Stimulated activated CD8-positive, alpha-beta memory T cell treated with anti-CD3 and anti-CD28 coated beads, Interleukin-7, amount 100 ng/mL, for 24 hours (primary cell): ENCODE results near the gene HK2.
"Not testable (repeated sequence)": the region's sequence is repeated elsewhere in the genome, so short reads cannot be mapped to it uniquely, and the experiment has no call there.

ENCODE experiments used
- DNase-seq: peaks from one replicate; pipeline ENCODE4 v3.0.0-alpha.2; 2020; ENCODE audit warnings: low read depth

The HK2 gene

DNA sequence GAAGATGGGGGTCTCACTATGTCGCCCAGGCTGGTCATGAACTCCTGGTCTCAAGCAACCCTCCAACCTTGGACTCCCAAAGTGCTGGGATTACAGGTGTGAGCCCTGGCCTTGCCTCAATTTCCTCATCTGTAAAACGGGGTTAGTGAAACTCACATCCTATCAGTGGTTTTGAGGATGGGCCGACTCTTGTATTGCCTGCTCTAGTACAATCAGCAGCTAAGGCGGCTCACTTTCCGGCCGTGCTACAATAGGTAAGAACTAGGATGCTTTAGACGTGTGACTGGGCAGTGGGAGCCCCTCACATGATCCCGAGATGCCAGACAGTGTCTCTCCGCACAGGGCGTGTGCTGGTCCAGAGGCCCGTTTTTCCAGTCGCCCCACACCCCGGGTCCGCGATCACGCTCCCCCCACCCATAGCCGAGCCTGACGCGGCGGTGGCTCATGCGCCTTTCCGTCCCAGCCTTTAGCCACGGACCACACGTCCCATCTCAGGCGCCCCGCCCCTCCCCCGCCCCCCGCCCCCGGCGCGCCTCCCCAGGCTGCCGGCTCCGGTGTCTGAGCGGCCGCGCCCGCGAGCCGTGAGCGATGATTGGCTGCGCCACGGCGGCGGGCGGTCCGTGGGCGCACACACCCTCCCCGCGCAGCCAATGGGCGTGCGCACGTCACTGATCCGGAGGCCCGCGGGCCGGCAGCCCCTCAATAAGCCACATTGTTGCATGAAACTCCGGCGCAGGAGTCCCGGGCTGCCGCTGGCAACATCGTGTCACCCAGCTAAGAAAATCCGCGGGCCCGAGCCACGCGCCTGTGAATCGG, at the start of gene HK2:
HK2 (plus strand) TSS at position 710 of the 816 bp plus-strand sequence. CDS start 454 bp downstream, outside the sequence.
- peak; percentile 56 for DNase-seq

- no peak for DNase-seq
These were observed 44.7 kb upstream of the HK2 start for GRCh38 chr2:74789271-74789670.

- DNase-seq, result no peak
These were observed 41.6 kb upstream of the HK2 start for GRCh38 chr2:74792282-74792681.

- DNase-seq, result not testable (repeated sequence)
These were observed 39.0 kb upstream of the HK2 start for GRCh38 chr2:74794878-74795277.

DNA sequence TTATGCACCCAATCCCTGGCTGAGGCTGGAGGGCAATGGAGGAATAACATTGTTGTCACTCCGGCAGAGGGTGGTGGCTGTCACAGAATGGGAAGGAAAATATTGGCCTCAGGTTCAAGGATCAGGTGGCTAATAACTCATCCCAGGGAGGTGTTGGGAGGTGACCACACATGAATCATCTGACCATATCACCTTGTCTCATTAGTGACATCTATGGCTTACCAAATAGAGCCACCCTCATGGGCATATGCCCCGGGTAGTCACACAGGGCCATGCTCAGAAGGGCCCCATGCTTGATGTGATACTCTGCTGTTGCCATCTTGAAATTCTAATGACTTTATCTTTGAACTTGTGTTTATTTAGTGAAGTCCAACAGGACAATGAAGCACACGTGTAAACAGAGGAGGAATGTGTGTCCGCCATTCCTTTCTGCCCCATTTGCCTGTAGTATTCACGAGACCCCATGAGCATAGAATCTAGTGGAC, 27.5 kb upstream of the HK2 start:
- no peak for DNase-seq

DNA sequence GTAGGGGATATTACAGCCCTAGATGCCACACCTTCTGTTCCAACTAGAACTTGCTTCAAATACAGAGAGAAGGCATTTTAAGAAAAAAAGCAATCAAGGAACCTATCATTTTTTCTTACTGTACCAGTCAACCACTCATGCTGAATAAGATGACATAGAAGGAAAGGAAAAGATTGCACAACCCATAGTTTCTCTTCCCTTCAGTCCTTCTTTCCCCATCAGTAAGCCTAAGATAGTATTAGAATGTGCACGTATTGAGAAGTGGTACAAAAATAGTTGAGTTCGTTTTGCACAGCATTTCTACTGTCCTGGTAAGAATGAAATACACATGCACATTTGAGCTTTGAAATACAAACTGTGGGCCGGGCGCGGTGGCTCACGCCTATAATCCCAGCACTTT, 27.0 kb upstream of the HK2 start:
- no peak for DNase-seq

- DNase-seq, result no peak
These were observed 20.9 kb upstream of the HK2 start for GRCh38 chr2:74812787-74813590.

DNA sequence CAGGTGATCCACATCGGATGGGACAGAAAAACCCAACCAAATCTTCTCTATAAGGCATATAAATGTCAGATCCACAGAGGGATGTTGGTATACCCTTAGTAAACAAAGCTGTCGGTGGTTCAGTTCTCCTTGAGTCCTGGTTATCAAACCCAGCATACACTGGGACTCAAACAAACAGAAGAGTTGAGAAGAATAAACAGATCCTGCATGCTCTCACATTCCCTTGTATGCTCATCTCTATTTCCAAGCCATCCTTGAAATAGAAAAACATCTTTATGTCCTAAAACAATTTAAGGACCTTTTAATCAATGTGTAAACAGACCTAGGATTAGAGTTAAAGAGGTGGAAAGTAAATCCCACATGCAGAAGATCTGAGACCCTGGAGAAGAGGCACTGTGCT, 19.8 kb upstream of the HK2 start:
- DNase-seq, result no peak

DNA sequence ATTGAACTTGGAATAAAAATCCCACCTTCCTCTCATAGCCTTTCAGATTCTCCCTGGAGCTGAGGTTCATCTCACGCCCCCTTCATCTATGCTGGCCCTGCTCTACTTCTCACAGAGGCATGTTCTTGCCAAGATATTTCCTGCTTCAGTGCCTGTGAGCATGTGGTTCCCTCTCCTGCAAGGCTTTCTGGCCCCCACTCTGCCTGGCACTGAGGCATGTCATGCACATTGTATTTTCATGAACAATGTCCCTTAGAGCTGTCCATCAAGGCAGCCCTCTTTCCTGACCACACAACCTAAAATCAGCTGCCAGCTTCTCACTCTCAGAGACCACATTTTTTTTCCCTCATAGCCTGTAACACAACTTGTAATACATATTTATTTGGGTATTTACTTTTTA, 18.0 kb upstream of the HK2 start:
- DNase-seq, result no peak

GRCh38 chr2:74816540-74817303, 17.2 kb upstream of the HK2 start:
- no peak for DNase-seq

DNA sequence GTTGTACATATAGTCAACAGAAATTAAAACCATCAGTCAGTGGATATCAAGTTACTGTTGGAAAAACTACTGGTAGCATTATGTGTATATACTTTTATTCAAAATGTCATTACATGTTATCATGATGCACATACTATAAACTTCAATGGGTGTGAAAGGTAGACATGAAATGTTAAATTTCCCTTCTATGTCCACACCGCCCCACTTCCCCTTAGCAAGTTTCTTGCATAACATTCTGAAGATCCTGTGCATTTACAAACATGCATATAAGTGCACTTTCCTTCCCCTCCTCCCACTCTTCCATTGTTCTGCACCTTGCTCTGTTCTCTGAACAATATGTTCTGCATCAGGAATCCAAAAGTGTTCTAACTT, 16.6 kb upstream of the HK2 start:
- DNase-seq, result no peak

DNA sequence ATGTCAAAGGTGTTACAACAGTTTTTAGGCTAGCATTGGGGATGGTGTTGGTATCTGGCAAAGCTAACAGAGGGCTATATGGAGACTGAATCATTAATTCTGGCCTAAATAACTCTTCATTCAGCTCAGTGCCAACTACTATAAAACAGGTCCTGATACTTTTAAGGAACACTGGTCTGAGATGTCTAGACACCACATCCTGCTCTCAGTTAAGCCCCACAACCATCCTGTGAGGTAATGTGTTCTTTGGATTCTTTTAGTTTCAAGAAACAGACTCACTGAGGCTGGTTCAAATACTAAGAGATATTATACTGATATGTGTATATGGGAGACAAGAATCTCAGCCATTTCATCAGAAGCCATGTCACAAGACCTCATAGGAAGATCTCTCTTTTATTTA, 14.2 kb upstream of the HK2 start:
- DNase-seq, result no peak

- DNase-seq, result no peak
These were observed 12.5 kb upstream of the HK2 start for GRCh38 chr2:74821177-74822126.

DNA sequence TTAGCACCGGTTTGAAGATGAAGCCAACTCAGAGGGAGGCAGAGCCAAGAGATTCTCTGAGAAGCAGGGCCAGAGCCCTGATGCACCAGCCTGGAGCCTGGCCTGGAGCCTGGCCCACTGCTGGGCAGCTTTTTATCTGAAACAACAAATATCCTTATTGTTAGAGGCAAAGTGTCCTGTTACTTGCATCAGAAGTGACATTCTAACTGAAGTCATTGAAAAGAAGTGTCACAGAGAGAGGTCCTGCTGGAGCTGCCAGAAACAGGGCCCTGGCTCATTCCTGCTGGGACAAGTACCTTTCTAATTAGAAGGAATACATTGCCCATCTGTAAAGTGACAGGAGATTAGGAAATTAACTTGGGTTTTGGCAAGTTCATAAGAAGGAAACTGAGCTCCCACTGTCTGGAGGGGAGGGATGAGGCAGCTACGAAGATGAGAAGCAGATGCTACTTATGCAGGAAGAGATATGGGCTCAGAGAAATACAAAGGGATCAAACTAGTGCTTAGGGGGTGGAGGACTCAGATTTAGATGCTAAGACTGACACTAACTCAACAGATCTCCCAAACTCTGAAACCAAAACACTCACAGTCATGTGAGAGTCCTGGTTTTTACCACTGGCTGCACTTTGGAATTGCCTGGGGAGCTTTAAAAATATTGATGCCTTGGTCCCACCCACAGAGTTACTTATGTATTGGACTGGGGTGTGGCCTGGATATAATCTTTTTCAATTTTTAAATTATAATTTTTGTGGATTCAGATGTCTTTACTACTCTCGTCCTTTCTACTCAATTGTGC, 11.0 kb upstream of the HK2 start:
- no peak for DNase-seq

DNA sequence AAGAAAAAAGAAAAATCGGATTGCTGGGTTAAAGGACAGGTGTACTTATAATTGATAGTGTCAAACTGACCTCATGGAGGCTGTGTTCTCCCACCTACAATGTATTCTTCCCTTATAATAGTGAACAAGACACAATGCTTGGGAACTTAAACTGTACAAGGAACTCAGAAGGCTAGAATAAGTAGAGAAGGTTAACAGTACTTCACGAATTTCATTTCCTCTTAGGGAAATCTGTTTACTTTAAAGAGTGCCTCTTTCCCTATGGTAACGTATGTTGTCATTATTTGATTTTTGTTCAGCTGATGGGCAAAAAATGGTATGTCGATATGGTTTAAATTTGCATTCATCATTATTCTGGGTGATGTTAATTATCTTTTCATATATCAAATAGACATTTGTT, 9.2 kb upstream of the HK2 start:
- DNase-seq, result no peak

GRCh38 chr2:74828543-74828942, 5.4 kb upstream of the HK2 start:
- no peak for DNase-seq

DNA sequence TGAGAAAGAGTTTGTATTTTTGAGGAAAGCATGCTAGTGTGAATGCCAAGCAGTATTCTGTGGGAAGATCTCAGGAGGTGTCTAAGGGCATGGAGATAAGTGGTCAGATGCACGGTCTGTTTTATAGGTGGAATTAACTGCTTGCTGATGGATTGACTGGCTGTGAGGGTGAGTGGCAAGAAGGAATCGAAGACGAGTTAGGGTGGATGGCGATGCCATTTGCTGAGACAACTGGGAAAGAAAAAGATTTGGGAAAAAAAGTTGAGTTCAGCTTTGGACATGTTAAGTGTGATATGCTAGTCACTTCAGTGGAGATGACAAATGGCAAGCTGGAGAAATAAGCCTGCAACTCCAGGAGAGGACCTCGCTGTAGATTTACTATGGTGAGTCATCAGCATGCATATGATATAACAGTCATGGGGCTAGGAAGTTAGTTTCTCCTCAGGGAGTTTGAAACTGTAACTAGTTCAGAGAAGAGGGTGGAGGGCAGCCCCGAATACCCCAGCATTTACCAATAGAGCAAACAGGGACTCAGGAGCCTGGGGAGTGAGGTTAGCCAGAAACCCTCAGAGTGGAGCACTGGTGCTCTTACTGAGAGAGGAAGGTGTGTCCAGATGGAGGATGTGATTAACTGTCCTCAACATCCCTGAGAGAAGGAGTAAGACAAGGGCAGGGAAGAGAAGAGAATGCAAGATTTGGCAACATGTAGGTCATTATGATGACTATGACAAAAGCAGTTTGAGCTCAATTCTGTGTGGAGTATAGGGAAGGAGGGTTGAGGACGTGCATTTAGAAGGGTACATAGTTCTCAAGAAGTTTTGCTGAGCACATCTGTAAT, 2.0 kb upstream of the HK2 start:
- no peak for DNase-seq

- DNase-seq, result not testable (repeated sequence)
These were observed 386 bp downstream of the HK2 start for GRCh38 chr2:74834234-74834791.
